Endodermal cell (in vitro differentiated cells): ENCODE results near the gene CDC14A. TPM values are rescaled to one million over a fixed set of nuclear protein-coding genes. Genes with fewer than 3 reads are reported as not detected.

ENCODE experiments used
- DNase-seq: peaks from one replicate; pipeline ENCODE4 v3.0.0-alpha.2; 2017
- H3K27ac ChIP-seq: 2 replicates; pipeline ENCODE4 v1.5.1; 2013; ENCODE audit warnings: mild to moderate bottlenecking, low read depth, low read length, moderate library complexity
- H3K27me3 ChIP-seq: 2 replicates; pipeline ENCODE4 v1.6.1; 2013; ENCODE audit warnings: mild to moderate bottlenecking, low read length, moderate library complexity; ENCODE audit not compliant: insufficient read depth, control insufficient read depth, poor library complexity, severe bottlenecking
- H3K36me3 ChIP-seq: 2 replicates; pipeline ENCODE4 v1.7.0; 2013; ENCODE audit warnings: mild to moderate bottlenecking, low read length, moderate library complexity; ENCODE audit not compliant: control insufficient read depth, insufficient read depth
- H3K4me1 ChIP-seq: one replicate; pipeline ENCODE4 v1.7.0; 2013; ENCODE audit warnings: low read length; ENCODE audit not compliant: control insufficient read depth, insufficient read depth
- H3K4me3 ChIP-seq: 2 replicates; pipeline ENCODE4 v1.5.1; 2013; ENCODE audit warnings: mild to moderate bottlenecking, low read length, moderate library complexity
- H3K9ac ChIP-seq: 2 replicates; pipeline ENCODE4 v1.6.1; 2013; ENCODE audit warnings: mild to moderate bottlenecking, low read length, moderate library complexity; ENCODE audit not compliant: poor library complexity, severe bottlenecking; ENCODE audit errors: extremely low read depth
- H3K9me3 ChIP-seq: 2 replicates; pipeline ENCODE4 v1.6.1; 2013; ENCODE audit warnings: mild to moderate bottlenecking, low read length, moderate library complexity; ENCODE audit not compliant: control insufficient read depth
- H3K27ac Mint-ChIP-seq: 2 replicates; pipeline ENCODE4 v1.8.0; 2020; ENCODE audit warnings: mixed read lengths
- H3K27me3 Mint-ChIP-seq: 2 replicates; pipeline ENCODE4 v1.8.0; 2021; ENCODE audit warnings: mild to moderate bottlenecking, mixed read lengths; ENCODE audit not compliant: insufficient read depth
- H3K36me3 Mint-ChIP-seq: 2 replicates; pipeline ENCODE4 v1.8.0; 2020; ENCODE audit warnings: low read depth, mixed read lengths
- H3K4me1 Mint-ChIP-seq: 2 replicates; pipeline ENCODE4 v1.8.0; 2020; ENCODE audit warnings: mixed read lengths
- H3K4me3 Mint-ChIP-seq: 2 replicates; pipeline ENCODE4 v1.8.0; 2020; ENCODE audit warnings: mild to moderate bottlenecking, moderate library complexity, mixed read lengths
- H3K9me3 Mint-ChIP-seq: 2 replicates; pipeline ENCODE4 v1.8.0; 2020; ENCODE audit warnings: mild to moderate bottlenecking, mixed read lengths
- WGBS, 2 experiments: methylation state at CpG; one replicate each; pipeline versions ENCODE4 v1.1.5 to v1.1.7; 2013; ENCODE audit warnings: missing lambda C conversion rate in 2 of 2, mixed read lengths in 1 of 2; ENCODE audit not compliant: insufficient coverage in 1 of 2, insufficient read length in 1 of 2; 5-methylcytosine and 5-hydroxymethylcytosine counted together
- total RNA-seq, 2 donors: library from RNA; stranded (reverse); fragmentation: NEBNext Ultra II Directional in 1 of 2; extraction: Animal tissue kit (Norgen Biotek cat#: 25700) in 1 of 2; gene quantifications; 2 replicates in 1 of 2; 3 replicates in 1 of 2; pipeline ENCODE4 v1.2.1, GENCODE V29; 2021
- TF ChIP-seq, protein P1 (sequence below): fragments of 200-600 bp; sonication (generic); conservative IDR thresholded peaks from 2 replicates; pipeline ENCODE4 v1.5.0; 2021; ENCODE audit warnings: antibody characterized with exemption, mild to moderate bottlenecking

The CDC14A gene
- total RNA-seq, 2 donors from 2014 or later: 14.5 to 17.6 TPM

GRCh38 chr1:100313382-100313781 is 38.9 kb upstream of the CDC14A start:
- Histone ChIP-seq H3K36me3 (no peaks in the 10 kb centered on the region), H3K9ac (no peak overlapping the region), H3K4me3 (peak overlapping the region; percentile 1), H3K27me3 (no peaks in the 10 kb centered on the region), H3K9me3 (peaks cover 56% of the 10 kb centered on the region), H3K4me1 (no peaks in the 10 kb centered on the region), H3K27ac (no peak overlapping the region)
- no peaks in the 10 kb centered on the region for H3K36me3 Mint-ChIP-seq
- H3K4me3 Mint-ChIP-seq: no peak overlapping the region
- no peaks in the 10 kb centered on the region for H3K27me3 Mint-ChIP-seq
- WGBS, 2 experiments: 62 to 73% methylated on average over 4 of the region's 4 CpGs
- H3K9me3 Mint-ChIP-seq: peaks cover 25% of the 10 kb centered on the region
- DNase-seq: no peak
- peaks cover 10% of the 10 kb centered on the region for H3K4me1 Mint-ChIP-seq
- H3K27ac Mint-ChIP-seq: no peak overlapping the region
- TF ChIP-seq, protein P1, sequence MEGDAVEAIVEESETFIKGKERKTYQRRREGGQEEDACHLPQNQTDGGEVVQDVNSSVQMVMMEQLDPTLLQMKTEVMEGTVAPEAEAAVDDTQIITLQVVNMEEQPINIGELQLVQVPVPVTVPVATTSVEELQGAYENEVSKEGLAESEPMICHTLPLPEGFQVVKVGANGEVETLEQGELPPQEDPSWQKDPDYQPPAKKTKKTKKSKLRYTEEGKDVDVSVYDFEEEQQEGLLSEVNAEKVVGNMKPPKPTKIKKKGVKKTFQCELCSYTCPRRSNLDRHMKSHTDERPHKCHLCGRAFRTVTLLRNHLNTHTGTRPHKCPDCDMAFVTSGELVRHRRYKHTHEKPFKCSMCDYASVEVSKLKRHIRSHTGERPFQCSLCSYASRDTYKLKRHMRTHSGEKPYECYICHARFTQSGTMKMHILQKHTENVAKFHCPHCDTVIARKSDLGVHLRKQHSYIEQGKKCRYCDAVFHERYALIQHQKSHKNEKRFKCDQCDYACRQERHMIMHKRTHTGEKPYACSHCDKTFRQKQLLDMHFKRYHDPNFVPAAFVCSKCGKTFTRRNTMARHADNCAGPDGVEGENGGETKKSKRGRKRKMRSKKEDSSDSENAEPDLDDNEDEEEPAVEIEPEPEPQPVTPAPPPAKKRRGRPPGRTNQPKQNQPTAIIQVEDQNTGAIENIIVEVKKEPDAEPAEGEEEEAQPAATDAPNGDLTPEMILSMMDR: no peak

DNA sequence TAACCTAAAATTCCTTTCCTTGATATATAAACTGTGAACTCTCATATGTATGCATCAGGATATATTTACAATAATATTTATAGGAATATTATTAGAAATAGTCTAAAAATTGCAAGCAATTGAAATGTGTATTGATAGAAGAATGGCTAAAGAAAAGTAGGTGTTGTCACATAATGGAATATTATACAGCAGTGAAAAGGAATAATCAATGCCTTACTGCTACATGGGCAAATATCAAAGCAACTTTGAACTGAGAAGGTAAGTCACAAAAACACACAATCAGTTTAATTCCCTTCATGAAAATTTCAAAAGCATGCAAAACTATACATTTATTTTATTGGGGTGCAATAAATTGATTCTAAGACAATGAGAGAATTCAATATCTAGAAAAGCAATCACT is 35.7 kb upstream of the CDC14A start:
- H3K9me3 ChIP-seq: peaks cover 71% of the 10 kb centered on the region
- H3K27ac ChIP-seq: no peak overlapping the region
- peaks cover 8% of the 10 kb centered on the region for H3K4me1 Mint-ChIP-seq
- H3K4me3 Mint-ChIP-seq: no peak overlapping the region
- no peak for DNase-seq
- TF ChIP-seq, protein P1: no peak
- no peak overlapping the region for H3K27ac Mint-ChIP-seq
- H3K9me3 Mint-ChIP-seq: peaks cover 55% of the 10 kb centered on the region
- no peaks in the 10 kb centered on the region for H3K4me1 ChIP-seq
- no peaks in the 10 kb centered on the region for H3K27me3 Mint-ChIP-seq
- H3K36me3 Mint-ChIP-seq: peaks cover 7% of the 10 kb centered on the region
- no peaks in the 10 kb centered on the region for H3K36me3 ChIP-seq
- no peaks in the 10 kb centered on the region for H3K27me3 ChIP-seq
- no peak overlapping the region for H3K9ac ChIP-seq
- peak overlapping the region; percentile 61 for H3K4me3 ChIP-seq

DNA sequence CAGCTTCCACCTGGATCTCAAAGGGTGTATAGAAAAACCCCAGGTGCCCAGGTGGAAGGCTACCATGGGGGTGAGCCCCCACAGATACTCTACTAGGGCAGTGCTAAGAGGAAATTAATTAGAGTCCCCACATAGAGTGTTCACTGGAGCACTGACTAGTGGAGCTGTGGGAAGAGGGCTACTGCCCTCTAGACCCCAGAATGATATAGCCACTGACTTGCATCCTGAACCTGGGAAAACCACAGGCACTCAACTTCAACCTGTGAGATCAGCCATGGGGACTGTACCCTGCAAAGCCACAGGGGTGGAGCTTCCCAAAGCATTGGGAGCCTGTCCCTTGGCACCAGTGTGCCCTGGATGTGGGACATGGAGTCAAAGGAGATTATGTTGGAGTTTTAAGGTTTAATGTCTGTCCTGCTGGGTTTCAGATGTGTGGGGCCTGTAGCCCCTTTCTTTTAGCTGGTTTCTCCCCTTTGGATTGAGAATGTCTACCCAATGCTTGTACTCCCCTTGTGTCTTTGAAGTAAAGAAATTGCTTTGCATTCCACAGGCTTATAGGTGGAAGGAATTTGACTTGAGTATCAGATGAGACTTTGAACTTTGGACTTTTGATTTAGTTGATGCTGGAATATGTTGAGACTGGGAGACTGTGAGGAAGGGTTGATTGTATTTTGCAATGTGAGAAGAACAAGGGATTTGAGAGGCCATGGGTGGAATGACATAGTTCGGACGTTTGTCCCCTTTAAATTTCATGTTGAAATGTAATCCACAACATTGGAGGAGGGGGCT is 31.8 kb upstream of the CDC14A start:
- no peak overlapping the region for H3K4me3 Mint-ChIP-seq
- H3K4me3 ChIP-seq: peak overlapping the region; percentile 65
- no peak overlapping the region for H3K27ac ChIP-seq
- H3K27me3 Mint-ChIP-seq: no peaks in the 10 kb centered on the region
- H3K4me1 Mint-ChIP-seq: peaks cover 17% of the 10 kb centered on the region
- TF ChIP-seq, protein P1: no peak
- H3K27ac Mint-ChIP-seq: no peak overlapping the region
- H3K4me1 ChIP-seq: no peaks in the 10 kb centered on the region
- WGBS, 2 experiments: 73 to 88% methylated on average over 2 of the region's 2 CpGs
- peaks cover 7% of the 10 kb centered on the region for H3K36me3 Mint-ChIP-seq
- no peaks in the 10 kb centered on the region for H3K27me3 ChIP-seq
- H3K9ac ChIP-seq: no peak overlapping the region
- DNase-seq: peak; percentile 40
- H3K9me3 ChIP-seq: peaks cover 57% of the 10 kb centered on the region
- H3K9me3 Mint-ChIP-seq: peaks cover 49% of the 10 kb centered on the region
- H3K36me3 ChIP-seq: no peaks in the 10 kb centered on the region
